RWPE2 (cell line): ENCODE measurements around the gene IRX1.

ENCODE experiments used
- ATAC-seq: fragments of 200-7000 bp; cut with Tn5 transposase; 3 replicates; pipeline ENCODE4 v1.9.1; 2021; ENCODE audit warnings: low read depth
- DNase-seq: peaks from one replicate; pipeline ENCODE4 v3.0.0-alpha.2; 2020; ENCODE audit warnings: low spot score
- H3K27ac ChIP-seq: fragments of 450-650 bp; 2 replicates; pipeline ENCODE4 v1.5.1; 2017; ENCODE audit warnings: mild to moderate bottlenecking; ENCODE audit not compliant: poor library complexity, severe bottlenecking
- H3K27me3 ChIP-seq: fragments of 250-450 bp; sonication (Bioruptor Pico); 2 replicates; pipeline ENCODE4 v1.5.1; 2021; ENCODE audit warnings: mild to moderate bottlenecking, moderate library complexity; ENCODE audit not compliant: insufficient read depth, poor library complexity, severe bottlenecking
- H3K36me3 ChIP-seq: fragments of 250-450 bp; sonication (Bioruptor Pico); 2 replicates; pipeline ENCODE4 v1.5.1; 2020; ENCODE audit warnings: low read depth, mild to moderate bottlenecking, moderate library complexity
- H3K4me1 ChIP-seq: fragments of 250-450 bp; sonication (Bioruptor Pico); 2 replicates; pipeline ENCODE4 v1.5.1; 2021; ENCODE audit warnings: mild to moderate bottlenecking, moderate library complexity; ENCODE audit not compliant: insufficient read depth, poor library complexity, severe bottlenecking
- H3K4me3 ChIP-seq: fragments of 250-450 bp; sonication (Bioruptor Pico); 2 replicates; pipeline ENCODE4 v1.5.1; 2021; ENCODE audit warnings: mild to moderate bottlenecking, moderate library complexity; ENCODE audit not compliant: severe bottlenecking
- H3K9me3 ChIP-seq: fragments of 250-450 bp; sonication (Bioruptor Pico); 2 replicates; pipeline ENCODE4 v1.5.1; 2021; ENCODE audit warnings: mild to moderate bottlenecking, moderate library complexity; ENCODE audit not compliant: severe bottlenecking
- TF ChIP-seq, protein P1 (sequence below): fragments of 450-650 bp; IDR thresholded peaks from one replicate; pipeline ENCODE4 v1.5.1; 2017; ENCODE audit warnings: mild to moderate bottlenecking, moderate library complexity; ENCODE audit not compliant: poor library complexity, severe bottlenecking

Gene IRX1

DNA sequence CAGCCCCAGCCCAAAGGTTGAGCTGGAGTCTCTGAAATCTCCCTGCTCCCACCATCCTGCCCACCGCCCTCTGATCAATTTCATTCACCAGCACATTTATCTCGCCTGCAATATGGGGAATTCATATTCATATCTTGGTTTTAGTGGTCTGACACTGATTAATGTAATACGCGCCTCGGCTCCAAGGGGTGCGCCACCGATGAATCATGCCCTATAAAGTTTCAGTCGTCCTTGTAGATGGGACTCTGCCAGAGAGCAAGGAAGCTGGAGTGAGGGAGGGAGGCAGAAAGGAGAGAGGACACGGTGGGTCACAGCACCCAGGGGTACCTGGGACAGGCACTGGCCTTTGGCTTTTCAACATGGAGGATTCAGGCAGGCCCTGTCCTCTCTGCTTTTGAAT, 8.9 kb downstream of the IRX1 start:
- H3K27me3 ChIP-seq = peaks cover 37% of the 10 kb centered on the region
- H3K4me1 ChIP-seq = no peaks in the 10 kb centered on the region
- DNase-seq = no peak
- no peak overlapping the region for H3K27ac ChIP-seq
- H3K9me3 ChIP-seq = no peaks in the 10 kb centered on the region
- TF ChIP-seq, protein P1, sequence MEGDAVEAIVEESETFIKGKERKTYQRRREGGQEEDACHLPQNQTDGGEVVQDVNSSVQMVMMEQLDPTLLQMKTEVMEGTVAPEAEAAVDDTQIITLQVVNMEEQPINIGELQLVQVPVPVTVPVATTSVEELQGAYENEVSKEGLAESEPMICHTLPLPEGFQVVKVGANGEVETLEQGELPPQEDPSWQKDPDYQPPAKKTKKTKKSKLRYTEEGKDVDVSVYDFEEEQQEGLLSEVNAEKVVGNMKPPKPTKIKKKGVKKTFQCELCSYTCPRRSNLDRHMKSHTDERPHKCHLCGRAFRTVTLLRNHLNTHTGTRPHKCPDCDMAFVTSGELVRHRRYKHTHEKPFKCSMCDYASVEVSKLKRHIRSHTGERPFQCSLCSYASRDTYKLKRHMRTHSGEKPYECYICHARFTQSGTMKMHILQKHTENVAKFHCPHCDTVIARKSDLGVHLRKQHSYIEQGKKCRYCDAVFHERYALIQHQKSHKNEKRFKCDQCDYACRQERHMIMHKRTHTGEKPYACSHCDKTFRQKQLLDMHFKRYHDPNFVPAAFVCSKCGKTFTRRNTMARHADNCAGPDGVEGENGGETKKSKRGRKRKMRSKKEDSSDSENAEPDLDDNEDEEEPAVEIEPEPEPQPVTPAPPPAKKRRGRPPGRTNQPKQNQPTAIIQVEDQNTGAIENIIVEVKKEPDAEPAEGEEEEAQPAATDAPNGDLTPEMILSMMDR = no peak
- H3K4me3 ChIP-seq = no peak overlapping the region
- no peaks in the 10 kb centered on the region for H3K36me3 ChIP-seq
- ATAC-seq = no peak

DNA sequence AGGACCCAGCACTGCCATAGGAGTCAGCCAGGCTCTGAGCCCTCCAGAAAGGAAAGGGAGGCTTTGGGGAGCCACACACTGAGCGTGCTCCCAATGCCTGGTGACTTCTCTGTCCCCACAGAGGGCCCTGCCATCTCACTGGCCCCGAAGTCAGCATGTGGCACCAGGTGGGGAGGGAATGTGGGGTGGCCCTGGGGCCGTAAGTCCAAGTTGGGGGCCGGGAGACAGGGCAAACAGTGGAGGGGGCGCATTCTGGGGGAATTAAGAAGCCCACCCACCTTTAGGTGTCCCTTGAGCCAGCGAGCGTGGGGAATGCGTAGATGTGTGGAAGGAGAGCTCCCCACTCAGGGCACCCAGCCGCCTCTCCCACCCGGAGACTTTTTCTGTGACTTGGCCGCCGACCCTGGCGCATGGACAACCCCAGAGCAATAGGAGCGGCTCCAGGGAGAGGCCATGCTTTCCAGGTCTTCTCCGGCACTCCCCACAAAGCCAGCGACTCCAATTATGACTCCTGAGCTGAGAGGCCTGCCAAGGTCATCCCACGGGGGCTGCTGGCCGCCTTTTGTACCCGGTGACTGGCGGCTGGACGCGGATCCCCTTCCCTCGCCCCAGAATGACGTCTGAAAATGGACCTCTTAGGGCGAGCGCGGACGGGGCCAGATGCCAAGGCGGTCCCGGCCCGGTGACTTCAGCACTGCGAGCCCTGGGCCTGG, 9.8 kb downstream of the IRX1 start:
- Histone ChIP-seq H3K4me1 (no peaks in the 10 kb centered on the region), H3K36me3 (no peaks in the 10 kb centered on the region), H3K9me3 (no peaks in the 10 kb centered on the region), H3K4me3 (no peak overlapping the region), H3K27ac (no peak overlapping the region), H3K27me3 (peaks cover 29% of the 10 kb centered on the region)
- DNase-seq (no peak), ATAC-seq (no peak)
- TF ChIP-seq, protein P1 = no peak

DNA sequence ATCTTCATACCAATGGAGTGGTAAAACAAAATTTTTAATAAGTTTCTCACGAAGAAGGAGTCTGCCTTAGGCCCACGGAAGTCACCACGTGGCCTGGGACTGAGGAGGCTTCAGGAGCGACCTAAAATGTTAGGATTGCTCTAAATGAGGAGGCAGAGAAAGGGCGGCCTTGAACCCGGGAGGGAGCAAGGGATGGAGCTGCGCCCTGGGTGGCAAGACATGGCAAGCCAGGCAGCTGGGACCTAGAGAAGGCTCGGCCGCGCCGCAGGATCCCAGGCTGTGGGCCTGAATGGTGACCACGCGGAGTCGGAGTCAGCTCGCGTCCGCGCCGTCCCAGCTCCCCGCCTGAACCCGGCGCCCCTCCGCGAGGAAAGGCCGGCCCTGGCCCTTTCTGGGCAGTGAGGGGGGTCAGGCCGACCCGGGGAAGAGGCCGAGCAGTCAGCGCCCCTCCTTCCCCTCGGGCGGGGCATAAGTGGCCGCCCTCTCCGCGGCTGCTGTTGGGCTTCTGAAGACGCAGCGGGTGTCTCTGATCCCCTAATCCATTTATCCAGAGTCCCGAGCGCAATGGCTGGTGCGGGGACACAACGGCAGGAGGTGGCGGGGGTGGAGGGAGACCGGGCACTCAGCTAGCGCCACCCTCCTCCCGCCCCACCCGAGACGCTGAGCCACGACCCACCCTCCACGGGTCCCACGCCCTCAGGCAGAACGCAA, 10.6 kb downstream of the IRX1 start:
- Histone ChIP-seq H3K27me3 (peaks cover 21% of the 10 kb centered on the region), H3K9me3 (no peaks in the 10 kb centered on the region), H3K36me3 (no peaks in the 10 kb centered on the region), H3K27ac (no peak overlapping the region), H3K4me3 (no peak overlapping the region), H3K4me1 (no peaks in the 10 kb centered on the region)
- DNase-seq (no peak), ATAC-seq (no peak)
- TF ChIP-seq, protein P1 = no peak

DNA sequence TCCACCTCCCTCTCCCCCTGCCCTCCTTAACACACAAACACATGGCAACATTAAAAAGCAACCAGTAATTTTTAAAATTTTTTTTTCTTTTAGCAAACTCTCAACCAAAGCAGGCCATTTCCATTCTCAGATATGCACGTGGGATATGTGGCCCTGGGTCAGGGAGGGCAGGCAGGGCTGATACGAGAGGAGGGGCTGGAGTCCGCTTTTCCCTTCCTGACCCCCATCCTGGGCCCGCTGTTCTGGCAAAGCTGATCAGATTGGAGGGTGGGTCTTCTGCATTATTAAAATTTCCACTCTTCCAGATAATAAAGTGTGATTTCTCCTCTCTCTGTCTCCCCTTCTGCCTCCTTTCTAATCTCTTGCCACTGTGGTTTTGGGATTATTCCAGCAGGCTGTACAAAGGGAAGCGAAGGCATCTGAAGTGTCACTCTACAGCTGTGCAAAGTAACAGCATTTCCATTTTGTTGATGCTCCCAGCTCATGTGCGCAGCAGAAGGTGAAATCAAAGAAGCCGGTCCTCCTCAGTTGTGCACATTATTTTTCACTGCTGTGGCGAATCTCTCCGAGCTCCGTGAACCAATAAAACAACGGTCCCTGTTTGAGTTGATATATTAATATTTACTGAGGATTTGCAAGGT, 12.0 kb downstream of the IRX1 start:
- H3K27me3 ChIP-seq = peaks cover 7% of the 10 kb centered on the region

More for the DNA sequence above, 12.0 kb downstream of the IRX1 start:
- H3K4me1 ChIP-seq = peaks cover 4% of the 10 kb centered on the region
- no peaks in the 10 kb centered on the region for H3K36me3 ChIP-seq
- TF ChIP-seq, protein P1 = no peak
- DNase-seq (no peak), ATAC-seq (no peak)
- no peak overlapping the region for H3K27ac ChIP-seq
- H3K4me3 ChIP-seq = no peak overlapping the region
- no peaks in the 10 kb centered on the region for H3K9me3 ChIP-seq
